Suprapubic skin (tissue), 4 donors: ENCODE measurements around the gene SPATA20.

Experiments used
- CTCF ChIP-seq, 2 donors: fragments of 200-600 bp in 1 of 2; fragments of 450-650 bp in 1 of 2; sonication (generic) in 1 of 2; IDR thresholded peaks; one replicate each; pipeline ENCODE4 v1.5.1; 2016 to 2019; ENCODE audit warnings: antibody characterized with exemption in 2 of 2, mild to moderate bottlenecking in 1 of 2, moderate library complexity in 1 of 2
- EP300 ChIP-seq: sonication (generic); formaldehyde crosslinking; IDR thresholded peaks from one replicate; pipeline ENCODE4 v1.6.1; 2017; ENCODE audit warnings: antibody characterized with exemption
- POLR2A ChIP-seq, 2 donors: fragments of 450-650 bp; IDR thresholded peaks; one replicate each; pipeline ENCODE4 v1.6.1; 2017; ENCODE audit warnings: antibody characterized with exemption in 2 of 2, mild to moderate bottlenecking in 2 of 2, moderate library complexity in 2 of 2
- POLR2AphosphoS5 ChIP-seq, 3 donors: sonication (generic); formaldehyde crosslinking; IDR thresholded peaks; one replicate each; pipeline ENCODE4 v1.6.1; 2017; ENCODE audit warnings: antibody characterized with exemption in 3 of 3

- TF ChIP-seq CTCF (IDR thresholded peaks at IDR 0.05) (no peak), POLR2A (IDR thresholded peaks at IDR 0.05) (no peak), POLR2AphosphoS5 (IDR thresholded peaks at IDR 0.05) (no peak), EP300 (no peak)
These were observed 3.0 kb downstream of the SPATA20 start for GRCh38 chr17:50549969-50550368.
